GM12878 (cell line): Measurements from ENCODE around the gene LYPD8.

Experiments
- ATF2 ChIP-seq: IDR thresholded peaks from 2 replicates; pipeline ENCODE4 v1.6.1; 2012; ENCODE audit warnings: low read length, inconsistent platforms
- CHD4 ChIP-seq: fragments of 200-600 bp; sonication (generic); IDR thresholded peaks from 2 replicates; pipeline ENCODE4 v1.6.1; 2016; ENCODE audit warnings: mild to moderate bottlenecking
- MAX ChIP-seq: IDR thresholded peaks from 2 replicates; pipeline ENCODE4 v1.6.1; 2012; ENCODE audit warnings: low read depth, low read length, improper control_type of control experiment
- SMC3 ChIP-seq: IDR thresholded peaks from 2 replicates; pipeline ENCODE4 v1.6.1; 2011; ENCODE audit warnings: low read length, improper control_type of control experiment, borderline replicate concordance
- TBL1XR1 ChIP-seq: IDR thresholded peaks from 2 replicates; pipeline ENCODE4 v1.6.1; 2012; ENCODE audit warnings: low read depth, low read length, improper control_type of control experiment
- ZNF274 ChIP-seq: IDR thresholded peaks from one replicate; pipeline ENCODE4 v1.8.0; 2011; ENCODE audit not compliant: insufficient read length, insufficient read depth

- TF ChIP-seq ZNF274: no peak
- TF ChIP-seq TBL1XR1: no peak
- TF ChIP-seq ATF2: no peak
- no peak for TF ChIP-seq SMC3
- TF ChIP-seq MAX: no peak
- TF ChIP-seq CHD4: no peak
Observed at GRCh38 chr1:248736977-248737376, 18.6 kb downstream of the LYPD8 start.
